Mesangial cell (primary cell): ENCODE data around the gene AP3B2. TPM values are rescaled to one million over a fixed set of nuclear protein-coding genes. Genes with fewer than 3 reads are reported as not detected.

ENCODE experiments used
- total RNA-seq: library from RNA; depleted of rRNA; stranded (reverse); fragments of >200 nt; gene quantifications from 2 replicates; pipeline ENCODE4 v1.2.3, GENCODE V29; 2015

Gene AP3B2, protein sequence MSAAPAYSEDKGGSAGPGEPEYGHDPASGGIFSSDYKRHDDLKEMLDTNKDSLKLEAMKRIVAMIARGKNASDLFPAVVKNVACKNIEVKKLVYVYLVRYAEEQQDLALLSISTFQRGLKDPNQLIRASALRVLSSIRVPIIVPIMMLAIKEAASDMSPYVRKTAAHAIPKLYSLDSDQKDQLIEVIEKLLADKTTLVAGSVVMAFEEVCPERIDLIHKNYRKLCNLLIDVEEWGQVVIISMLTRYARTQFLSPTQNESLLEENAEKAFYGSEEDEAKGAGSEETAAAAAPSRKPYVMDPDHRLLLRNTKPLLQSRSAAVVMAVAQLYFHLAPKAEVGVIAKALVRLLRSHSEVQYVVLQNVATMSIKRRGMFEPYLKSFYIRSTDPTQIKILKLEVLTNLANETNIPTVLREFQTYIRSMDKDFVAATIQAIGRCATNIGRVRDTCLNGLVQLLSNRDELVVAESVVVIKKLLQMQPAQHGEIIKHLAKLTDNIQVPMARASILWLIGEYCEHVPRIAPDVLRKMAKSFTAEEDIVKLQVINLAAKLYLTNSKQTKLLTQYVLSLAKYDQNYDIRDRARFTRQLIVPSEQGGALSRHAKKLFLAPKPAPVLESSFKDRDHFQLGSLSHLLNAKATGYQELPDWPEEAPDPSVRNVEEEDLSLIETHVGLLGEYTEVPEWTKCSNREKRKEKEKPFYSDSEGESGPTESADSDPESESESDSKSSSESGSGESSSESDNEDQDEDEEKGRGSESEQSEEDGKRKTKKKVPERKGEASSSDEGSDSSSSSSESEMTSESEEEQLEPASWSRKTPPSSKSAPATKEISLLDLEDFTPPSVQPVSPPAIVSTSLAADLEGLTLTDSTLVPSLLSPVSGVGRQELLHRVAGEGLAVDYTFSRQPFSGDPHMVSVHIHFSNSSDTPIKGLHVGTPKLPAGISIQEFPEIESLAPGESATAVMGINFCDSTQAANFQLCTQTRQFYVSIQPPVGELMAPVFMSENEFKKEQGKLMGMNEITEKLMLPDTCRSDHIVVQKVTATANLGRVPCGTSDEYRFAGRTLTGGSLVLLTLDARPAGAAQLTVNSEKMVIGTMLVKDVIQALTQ
- total RNA-seq: 0.16 and 0.63 TPM in 2 replicates

DNA sequence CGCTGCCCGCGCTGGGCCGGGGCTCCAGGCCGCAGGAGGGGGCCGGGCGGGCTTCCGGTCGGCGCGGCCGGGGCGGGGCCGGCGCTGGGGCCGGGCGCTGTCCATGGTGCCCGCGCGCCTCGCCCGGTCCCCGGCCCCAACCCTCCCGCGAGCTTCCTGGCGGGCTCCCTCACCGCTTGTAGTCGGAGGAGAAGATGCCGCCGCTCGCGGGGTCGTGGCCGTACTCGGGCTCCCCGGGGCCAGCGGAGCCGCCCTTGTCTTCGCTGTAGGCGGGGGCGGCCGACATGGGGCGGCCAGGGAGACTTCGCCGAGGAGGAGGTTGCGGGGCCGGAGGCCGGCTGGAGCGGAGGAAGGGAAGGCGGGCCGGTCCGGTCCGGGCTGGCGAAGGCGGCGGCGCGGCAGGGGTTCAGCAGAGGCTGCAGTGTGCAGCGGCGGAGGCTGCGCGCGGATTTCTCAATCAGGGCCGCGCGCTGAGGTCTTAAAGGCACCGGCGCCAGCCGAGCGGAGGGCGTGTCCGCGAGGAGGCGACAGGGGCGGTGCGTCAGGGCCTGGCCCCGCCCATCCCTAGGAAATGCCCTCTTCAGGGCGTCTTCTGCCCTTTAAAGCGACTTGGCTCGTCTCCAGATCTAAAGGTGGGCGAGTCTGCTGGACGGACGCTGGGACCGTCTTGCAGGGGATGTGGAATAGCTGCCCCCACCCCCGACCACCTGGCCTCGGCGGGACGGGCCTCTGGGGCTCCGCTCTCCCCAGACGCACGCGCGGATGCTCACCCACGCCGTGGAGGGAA lies at the start of gene AP3B2:
Gene AP3B2 (minus strand): TSS at position 455 of the 787 bp plus-strand sequence. CDS start 169 bp downstream, at position 286.

DNA sequence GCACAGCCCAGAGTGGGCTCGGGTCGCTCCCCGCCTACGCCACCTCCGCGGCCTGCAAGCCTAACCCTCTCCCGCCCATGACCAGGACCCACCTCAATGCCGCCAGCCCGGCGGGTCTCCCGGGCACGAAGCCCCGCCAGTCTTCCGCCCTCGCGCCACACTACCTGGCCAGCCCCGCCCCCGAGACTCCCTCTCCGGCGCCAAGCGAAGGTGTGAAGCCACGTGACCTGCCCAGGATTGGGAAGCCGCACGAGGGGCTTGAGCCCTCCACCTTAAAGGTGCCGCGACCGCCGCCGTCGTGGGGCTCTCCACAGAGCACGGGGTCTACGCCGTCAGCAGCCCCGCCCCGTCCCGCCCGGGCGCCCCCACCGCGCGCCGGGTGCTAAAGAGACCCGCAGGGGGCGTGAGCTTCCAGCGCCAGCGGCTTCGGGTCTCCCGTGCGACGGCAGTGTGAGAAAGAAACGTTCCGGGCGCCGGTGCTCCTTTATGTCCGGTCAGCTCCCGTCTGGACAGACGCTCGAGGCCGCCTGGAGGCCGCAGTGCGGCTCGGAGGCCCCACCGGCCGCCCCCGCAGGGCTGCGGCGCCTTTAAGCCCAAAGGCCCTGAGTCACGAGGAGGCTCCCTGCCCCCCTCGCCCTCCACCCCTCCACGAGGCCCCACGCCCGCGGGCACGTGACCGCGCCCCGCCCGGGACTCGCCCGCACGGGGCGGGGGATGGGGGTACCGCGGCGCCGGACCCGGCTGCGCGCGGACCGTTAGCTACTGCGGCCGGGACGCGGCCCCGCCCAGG lies 62.4 kb downstream of the AP3B2 start, which contains the start of gene CPEB1:
Gene CPEB1 (minus strand): TSS at position 319 of the 790 bp plus-strand sequence. CDS start 18,904 bp downstream, outside the sequence.

Other genes starting within 250 kb of the AP3B2 start
- gene RPS17, start 169.4 kb downstream of the AP3B2 start, total RNA-seq: 1,888 and 2,022 TPM in 2 replicates
- 0.65 and 1.4 TPM in 2 replicates for gene CPEB1, start 62.5 kb downstream of the AP3B2 start, total RNA-seq
- not detected in 2 replicates for gene FSD2, start 96.2 kb upstream of the AP3B2 start, total RNA-seq
- gene WHAMM, start 99.8 kb upstream of the AP3B2 start, total RNA-seq: 4.2 and 9.3 TPM in 2 replicates
- gene HOMER2, start 242.8 kb upstream of the AP3B2 start, total RNA-seq: 36.4 and 47.9 TPM in 2 replicates